Tibial nerve (tissue), 4 donors: Measurements from ENCODE around the gene PCBP3. TPM values are rescaled to one million over a fixed set of nuclear protein-coding genes. Genes with fewer than 3 reads are reported as not detected.

Source experiments
- DNase-seq, 2 donors: peaks; one replicate each; pipeline ENCODE4 v3.0.0-alpha.2; 2019; ENCODE audit warnings: low spot score in 2 of 2
- H3K27ac ChIP-seq, 4 donors: fragments of 200-600 bp; sonication (generic) in 3 of 4; one replicate each; pipeline ENCODE4 v1.5.1; 2017 to 2019; ENCODE audit warnings: mild to moderate bottlenecking in 1 of 4
- H3K27me3 ChIP-seq, 2 donors: fragments of 200-600 bp; sonication (generic) in 1 of 2; one replicate each; pipeline versions ENCODE4 v1.5.1 to v1.6.0; 2017 to 2019
- H3K36me3 ChIP-seq, 3 donors: fragments of 200-600 bp; sonication (generic); one replicate each; pipeline ENCODE4 v1.5.1; 2018 to 2019
- H3K4me1 ChIP-seq, 4 donors: fragments of 200-600 bp; sonication (generic) in 3 of 4; one replicate each; pipeline ENCODE4 v1.5.1; 2017 to 2019
- H3K4me3 ChIP-seq, 4 donors: fragments of 200-600 bp; sonication (generic) in 3 of 4; one replicate each; pipeline ENCODE4 v1.5.1; 2017 to 2019; ENCODE audit warnings: mild to moderate bottlenecking in 1 of 4, moderate library complexity in 1 of 4
- H3K9me3 ChIP-seq, 4 donors: fragments of 200-600 bp; sonication (generic) in 3 of 4; one replicate each; pipeline ENCODE4 v1.5.1; 2017 to 2019
- CTCF ChIP-seq, 5 experiments: fragments of 200-600 bp in 3 of 5; fragments of 450-650 bp in 2 of 5; sonication (generic) in 3 of 5; IDR thresholded peaks; one replicate each; pipeline ENCODE4 v1.5.1; 2016 to 2019; ENCODE audit warnings: antibody characterized with exemption in 5 of 5, mild to moderate bottlenecking in 3 of 5, moderate library complexity in 2 of 5
- EP300 ChIP-seq, 2 donors: sonication (generic); formaldehyde crosslinking; IDR thresholded peaks; one replicate each; pipeline ENCODE4 v1.6.1; 2017; ENCODE audit warnings: antibody characterized with exemption in 2 of 2, mild to moderate bottlenecking in 1 of 2
- POLR2A ChIP-seq, 2 donors: fragments of 450-650 bp; IDR thresholded peaks; one replicate each; pipeline ENCODE4 v1.6.1; 2017; ENCODE audit warnings: antibody characterized with exemption in 2 of 2, mild to moderate bottlenecking in 2 of 2, moderate library complexity in 2 of 2
- WGBS, 2 donors: methylation state at CpG; one replicate each; pipeline ENCODE4 v1.1.5; 2018; 5-methylcytosine and 5-hydroxymethylcytosine counted together
- total RNA-seq, 4 donors: library from RNA; depleted of rRNA; stranded (reverse); fragments of >200 nt; gene quantifications; one replicate each; pipeline ENCODE4 v1.1.0, GENCODE V29; 2016

Gene PCBP3
- total RNA-seq, 4 donors from 2014 or later, result 4.2 to 13.4 (median 9.6) TPM

GRCh38 chr21:45640888-45641479, 2.5 kb upstream of the PCBP3 start:
- Histone ChIP-seq H3K27me3 (peaks cover 0 to 21% of the 10 kb centered on the region in 2 donors), H3K27ac (peak overlapping the region in 3 of 4 donors; percentile 64 to 79 (median 71)), H3K9me3 (no peaks in the 10 kb centered on the region), H3K36me3 (no peaks in the 10 kb centered on the region), H3K4me1 (peaks cover 0 to 29% (median 9%) of the 10 kb centered on the region in 4 donors), H3K4me3 (no peak overlapping the region)
- no peak for TF ChIP-seq POLR2A (IDR thresholded peaks at IDR 0.05)
- no peak for TF ChIP-seq EP300 (IDR thresholded peaks at IDR 0.05)
- TF ChIP-seq CTCF (IDR thresholded peaks at IDR 0.05), result peak in 2 of 5 experiments; percentile 16 to 34
- 50 to 54% methylated on average over 16 to 23 of the region's 23 CpGs for WGBS, 2 donors
- peak in 1 of 2 donors; percentile 50 for DNase-seq

- Histone ChIP-seq H3K27me3 (peaks cover 0 to 24% of the 10 kb centered on the region in 2 donors), H3K4me1 (peaks cover 0 to 29% (median 9%) of the 10 kb centered on the region in 4 donors), H3K4me3 (peak overlapping the region in 1 of 4 donors; percentile 36), H3K9me3 (no peaks in the 10 kb centered on the region), H3K27ac (peak overlapping the region in 3 of 4 donors; percentile 64 to 79 (median 71)), H3K36me3 (no peaks in the 10 kb centered on the region)
- no peak for DNase-seq
- 50 to 62% methylated on average over 31 of the region's 31 CpGs for WGBS, 2 donors
- no peak for TF ChIP-seq POLR2A (IDR thresholded peaks at IDR 0.05)
- no peak for TF ChIP-seq EP300 (IDR thresholded peaks at IDR 0.05)
- TF ChIP-seq CTCF (IDR thresholded peaks at IDR 0.05), result no peak
Observed at GRCh38 chr21:45641480-45642035, 2.0 kb upstream of the PCBP3 start.

GRCh38 chr21:45642122-45642813, 1.3 kb upstream of the PCBP3 start:
- H3K27me3 ChIP-seq, result peaks cover 0 to 31% of the 10 kb centered on the region in 2 donors
- WGBS, 2 donors, result 14 to 19% methylated on average over 33 to 39 of the region's 91 CpGs
- no peak for TF ChIP-seq EP300 (IDR thresholded peaks at IDR 0.05)
- TF ChIP-seq CTCF (IDR thresholded peaks at IDR 0.05), result no peak
- TF ChIP-seq POLR2A (IDR thresholded peaks at IDR 0.05), result no peak

GRCh38 chr21:45644041-45644906, 749 bp downstream of the PCBP3 start:
- TF ChIP-seq POLR2A (IDR thresholded peaks at IDR 0.05), result no peak
- TF ChIP-seq EP300 (IDR thresholded peaks at IDR 0.05), result no peak
- no peak for TF ChIP-seq CTCF (IDR thresholded peaks at IDR 0.05)
- H3K4me1 ChIP-seq, result peaks cover 0 to 29% (median 9%) of the 10 kb centered on the region in 4 donors
- no peaks in the 10 kb centered on the region for H3K9me3 ChIP-seq
- H3K27ac ChIP-seq, result peak overlapping the region in 1 of 4 donors; percentile 76
- H3K36me3 ChIP-seq, result no peaks in the 10 kb centered on the region
- 6 to 10% methylated on average over 37 to 45 of the region's 56 CpGs for WGBS, 2 donors
- peak overlapping the region in 3 of 4 donors; percentile 29 to 74 (median 30) for H3K4me3 ChIP-seq
- H3K27me3 ChIP-seq, result peaks cover 0 to 42% of the 10 kb centered on the region in 2 donors
- DNase-seq, result no peak

More at GRCh38 chr21:45642122-45642813, 1.3 kb upstream of the PCBP3 start:
- Histone ChIP-seq H3K36me3 (no peaks in the 10 kb centered on the region), H3K27ac (peak overlapping the region in 3 of 4 donors; percentile 64 to 79 (median 71)), H3K4me1 (peaks cover 0 to 29% (median 9%) of the 10 kb centered on the region in 4 donors), H3K9me3 (no peaks in the 10 kb centered on the region), H3K4me3 (peak overlapping the region; percentile 10 to 74 (median 32))
- no peak for DNase-seq
